HepG2 (cell line): ENCODE data around the gene AMPH.

Source experiments
- ATF7-NPFF ChIP-seq: sonication (generic); formaldehyde crosslinking; IDR thresholded peaks from 2 replicates; pipeline ENCODE4 v1.8.1; 2023; ENCODE audit warnings: mild to moderate bottlenecking, low read depth, missing genetic modification reagents, moderate library complexity
- CTCF ChIP-seq: sonication (generic); formaldehyde crosslinking; IDR thresholded peaks from 2 replicates; pipeline ENCODE4 v1.5.0; 2020; ENCODE audit warnings: mild to moderate bottlenecking, missing genetic modification reagents, moderate library complexity
- EZH2 ChIP-seq: conservative IDR thresholded peaks from 2 replicates; pipeline ENCODE4 v1.6.1; 2012; ENCODE audit warnings: mild to moderate bottlenecking, low read depth, low read length, moderate library complexity
- MTA3 ChIP-seq: sonication (generic); formaldehyde crosslinking; IDR thresholded peaks from 2 replicates; pipeline ENCODE4 v1.4.0; 2020; ENCODE audit warnings: missing genetic modification reagents
- POLR2AphosphoS5 ChIP-seq: IDR thresholded peaks from 2 replicates; pipeline ENCODE4 v1.6.1; 2012; ENCODE audit warnings: low read depth, low read length

- TF ChIP-seq CTCF = no peak
- TF ChIP-seq MTA3 = no peak
- no peak for TF ChIP-seq POLR2AphosphoS5
- no peak for TF ChIP-seq ATF7-NPFF (CRISPR knock-in tag)
- no peak for TF ChIP-seq EZH2
These were observed 48.2 kb upstream of the AMPH start for GRCh38 chr7:38679419-38679818.
